ENCODE measurements around the gene TRPM2. TPM values are rescaled to one million over a fixed set of nuclear protein-coding genes. Genes with fewer than 3 reads are reported as not detected.
"Not testable (repeated sequence)": the region's sequence is repeated elsewhere in the genome, so short reads cannot be mapped to it uniquely, and the experiment has no call there.

The TRPM2 gene
- total RNA-seq, 2 donors from 2014 or later = 1.6 to 12.5 TPM

- Histone ChIP-seq H3K27me3 (ENCODE audit: control insufficient read depth, insufficient read depth, low read length, poor library complexity, severe bottlenecking) (no peaks in the 10 kb centered on the region), H3K4me1 (ENCODE audit: control insufficient read depth, insufficient read depth, low read length) (no peaks in the 10 kb centered on the region), H3K4me3 (ENCODE audit: low read length) (no peak overlapping the region), H3K9ac (ENCODE audit: extremely low read depth, low read length, poor library complexity, severe bottlenecking) (no peak overlapping the region), H3K36me3 (ENCODE audit: control insufficient read depth, insufficient read depth, low read length) (no peaks in the 10 kb centered on the region), H3K9me3 (ENCODE audit: control insufficient read depth, low read length) (peaks cover 26% of the 10 kb centered on the region), H3K27ac (ENCODE audit: low read depth, low read length) (no peak overlapping the region)
- no peaks in the 10 kb centered on the region for H3K36me3 Mint-ChIP-seq (ENCODE audit: low read depth)
- TF ChIP-seq, protein P1, sequence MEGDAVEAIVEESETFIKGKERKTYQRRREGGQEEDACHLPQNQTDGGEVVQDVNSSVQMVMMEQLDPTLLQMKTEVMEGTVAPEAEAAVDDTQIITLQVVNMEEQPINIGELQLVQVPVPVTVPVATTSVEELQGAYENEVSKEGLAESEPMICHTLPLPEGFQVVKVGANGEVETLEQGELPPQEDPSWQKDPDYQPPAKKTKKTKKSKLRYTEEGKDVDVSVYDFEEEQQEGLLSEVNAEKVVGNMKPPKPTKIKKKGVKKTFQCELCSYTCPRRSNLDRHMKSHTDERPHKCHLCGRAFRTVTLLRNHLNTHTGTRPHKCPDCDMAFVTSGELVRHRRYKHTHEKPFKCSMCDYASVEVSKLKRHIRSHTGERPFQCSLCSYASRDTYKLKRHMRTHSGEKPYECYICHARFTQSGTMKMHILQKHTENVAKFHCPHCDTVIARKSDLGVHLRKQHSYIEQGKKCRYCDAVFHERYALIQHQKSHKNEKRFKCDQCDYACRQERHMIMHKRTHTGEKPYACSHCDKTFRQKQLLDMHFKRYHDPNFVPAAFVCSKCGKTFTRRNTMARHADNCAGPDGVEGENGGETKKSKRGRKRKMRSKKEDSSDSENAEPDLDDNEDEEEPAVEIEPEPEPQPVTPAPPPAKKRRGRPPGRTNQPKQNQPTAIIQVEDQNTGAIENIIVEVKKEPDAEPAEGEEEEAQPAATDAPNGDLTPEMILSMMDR (conservative IDR thresholded peaks at IDR 0.05) = peak; percentile 61
- H3K4me1 Mint-ChIP-seq = no peaks in the 10 kb centered on the region
- H3K27me3 Mint-ChIP-seq (ENCODE audit: insufficient read depth) = peaks cover 5% of the 10 kb centered on the region
- peaks cover 14% of the 10 kb centered on the region for H3K9me3 Mint-ChIP-seq
- DNase-seq = no peak
- no peak overlapping the region for H3K4me3 Mint-ChIP-seq
- H3K27ac Mint-ChIP-seq = no peak overlapping the region
- 81 to 100% methylated on average over 1 to 8 of the region's 8 CpGs for WGBS, 2 experiments (ENCODE audit: insufficient coverage in 1 of 2, insufficient read length in 1 of 2)
These were observed 6.7 kb downstream of the TRPM2 start for GRCh38 chr21:44360159-44360558.

DNA sequence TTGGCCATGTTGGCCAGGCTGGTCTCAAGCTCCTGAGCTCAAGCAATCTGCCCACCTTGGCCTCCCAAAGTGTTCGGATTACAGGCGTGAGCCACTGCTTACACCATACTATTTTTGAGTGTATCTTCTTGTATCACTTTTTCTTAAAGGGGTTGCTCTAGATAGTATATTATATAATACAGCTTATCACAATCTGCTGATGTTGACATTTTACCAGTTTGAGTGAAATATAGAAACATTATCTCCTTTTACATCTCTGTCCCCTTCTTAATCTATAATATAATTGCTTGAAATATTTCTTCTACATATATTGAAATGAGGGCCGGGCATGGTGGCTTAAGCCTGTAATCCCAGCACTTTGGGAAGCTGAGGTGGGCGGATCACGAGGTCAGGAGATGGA, 8.5 kb downstream of the TRPM2 start:
- not testable (repeated sequence) for H3K4me3 Mint-ChIP-seq; H3K36me3 Mint-ChIP-seq (ENCODE audit: low read depth); H3K27ac Mint-ChIP-seq; H3K27me3 Mint-ChIP-seq (ENCODE audit: insufficient read depth); H3K4me1 Mint-ChIP-seq; H3K36me3 ChIP-seq (ENCODE audit: control insufficient read depth, insufficient read depth, low read length); H3K4me1 ChIP-seq (ENCODE audit: control insufficient read depth, insufficient read depth, low read length); H3K27ac ChIP-seq (ENCODE audit: low read depth, low read length); H3K4me3 ChIP-seq (ENCODE audit: low read length); H3K27me3 ChIP-seq (ENCODE audit: control insufficient read depth, insufficient read depth, low read length, poor library complexity, severe bottlenecking); H3K9ac ChIP-seq (ENCODE audit: extremely low read depth, low read length, poor library complexity, severe bottlenecking); DNase-seq
- H3K9me3 ChIP-seq (ENCODE audit: control insufficient read depth, low read length) = peaks cover 26% of the 10 kb centered on the region
- WGBS, 2 experiments (ENCODE audit: insufficient coverage in 1 of 2, insufficient read length in 1 of 2) = 90 to 100% methylated on average over 1 to 4 of the region's 5 CpGs
- peaks cover 14% of the 10 kb centered on the region for H3K9me3 Mint-ChIP-seq

- no peak overlapping the region for H3K27ac Mint-ChIP-seq
- 82 to 100% methylated on average over 1 of the region's 1 CpG for WGBS, 2 experiments (ENCODE audit: insufficient coverage in 1 of 2, insufficient read length in 1 of 2)
- Histone ChIP-seq H3K27me3 (ENCODE audit: control insufficient read depth, insufficient read depth, low read length, poor library complexity, severe bottlenecking) (no peaks in the 10 kb centered on the region), H3K36me3 (ENCODE audit: control insufficient read depth, insufficient read depth, low read length) (no peaks in the 10 kb centered on the region), H3K27ac (ENCODE audit: low read depth, low read length) (no peak overlapping the region), H3K4me1 (ENCODE audit: control insufficient read depth, insufficient read depth, low read length) (no peaks in the 10 kb centered on the region), H3K4me3 (ENCODE audit: low read length) (no peak overlapping the region), H3K9ac (ENCODE audit: extremely low read depth, low read length, poor library complexity, severe bottlenecking) (no peak overlapping the region), H3K9me3 (ENCODE audit: control insufficient read depth, low read length) (peaks cover 26% of the 10 kb centered on the region)
- no peak overlapping the region for H3K4me3 Mint-ChIP-seq
- H3K4me1 Mint-ChIP-seq = no peaks in the 10 kb centered on the region
- peaks cover 14% of the 10 kb centered on the region for H3K9me3 Mint-ChIP-seq
- DNase-seq = no peak
- peaks cover 3% of the 10 kb centered on the region for H3K27me3 Mint-ChIP-seq (ENCODE audit: insufficient read depth)
- H3K36me3 Mint-ChIP-seq (ENCODE audit: low read depth) = no peaks in the 10 kb centered on the region
- TF ChIP-seq, protein P1 (conservative IDR thresholded peaks at IDR 0.05) = no peak
These were observed 9.9 kb downstream of the TRPM2 start for GRCh38 chr21:44363278-44363677.

All from endodermal cell (in vitro differentiated cells).